Suprapubic skin (tissue), 4 donors: Measurements from ENCODE around the gene HJV. TPM values are rescaled to one million over a fixed set of nuclear protein-coding genes. Genes with fewer than 3 reads are reported as not detected.
"Not testable (repeated sequence)": the region's sequence is repeated elsewhere in the genome, so short reads cannot be mapped to it uniquely, and the experiment has no call there.

Source experiments
- DNase-seq, 2 donors: peaks; one replicate each; pipeline ENCODE4 v3.0.0-alpha.2; 2019; ENCODE audit warnings: low spot score in 2 of 2
- H3K27ac ChIP-seq: fragments of 200-600 bp; sonication (generic); one replicate; pipeline ENCODE4 v1.5.1; 2019
- H3K27me3 ChIP-seq: fragments of 200-600 bp; sonication (generic); one replicate; pipeline ENCODE4 v1.5.1; 2019
- H3K36me3 ChIP-seq: fragments of 200-600 bp; sonication (generic); one replicate; pipeline ENCODE4 v1.5.1; 2019
- H3K4me1 ChIP-seq: fragments of 200-600 bp; sonication (generic); one replicate; pipeline ENCODE4 v1.5.1; 2019
- H3K4me3 ChIP-seq: fragments of 200-600 bp; sonication (generic); one replicate; pipeline ENCODE4 v1.5.1; 2019; ENCODE audit warnings: mild to moderate bottlenecking
- H3K9me3 ChIP-seq: fragments of 200-600 bp; sonication (generic); one replicate; pipeline ENCODE4 v1.5.1; 2019
- EP300 ChIP-seq: sonication (generic); formaldehyde crosslinking; IDR thresholded peaks from one replicate; pipeline ENCODE4 v1.6.1; 2017; ENCODE audit warnings: antibody characterized with exemption
- POLR2A ChIP-seq, 2 donors: fragments of 450-650 bp; IDR thresholded peaks; one replicate each; pipeline ENCODE4 v1.6.1; 2017; ENCODE audit warnings: antibody characterized with exemption in 2 of 2, mild to moderate bottlenecking in 2 of 2, moderate library complexity in 2 of 2
- POLR2AphosphoS5 ChIP-seq, 3 donors: sonication (generic); formaldehyde crosslinking; IDR thresholded peaks; one replicate each; pipeline ENCODE4 v1.6.1; 2017; ENCODE audit warnings: antibody characterized with exemption in 3 of 3
- WGBS: methylation state at CpG from one replicate; pipeline ENCODE4 v1.1.5; 2018; 5-methylcytosine and 5-hydroxymethylcytosine counted together
- total RNA-seq, 4 donors: library from RNA; depleted of rRNA; stranded (reverse); fragments of >200 nt; gene quantifications; one replicate each; pipeline ENCODE4 v1.1.0, GENCODE V29; 2016
- TF ChIP-seq, protein P1 (sequence below), 2 donors: fragments of 200-600 bp in 1 of 2; fragments of 450-650 bp in 1 of 2; sonication (generic) in 1 of 2; IDR thresholded peaks; one replicate each; pipeline ENCODE4 v1.5.1; 2016 to 2019; ENCODE audit warnings: antibody characterized with exemption in 2 of 2, mild to moderate bottlenecking in 1 of 2, moderate library complexity in 1 of 2

Gene HJV
- total RNA-seq, 4 donors from 2014 or later: not detected

DNA sequence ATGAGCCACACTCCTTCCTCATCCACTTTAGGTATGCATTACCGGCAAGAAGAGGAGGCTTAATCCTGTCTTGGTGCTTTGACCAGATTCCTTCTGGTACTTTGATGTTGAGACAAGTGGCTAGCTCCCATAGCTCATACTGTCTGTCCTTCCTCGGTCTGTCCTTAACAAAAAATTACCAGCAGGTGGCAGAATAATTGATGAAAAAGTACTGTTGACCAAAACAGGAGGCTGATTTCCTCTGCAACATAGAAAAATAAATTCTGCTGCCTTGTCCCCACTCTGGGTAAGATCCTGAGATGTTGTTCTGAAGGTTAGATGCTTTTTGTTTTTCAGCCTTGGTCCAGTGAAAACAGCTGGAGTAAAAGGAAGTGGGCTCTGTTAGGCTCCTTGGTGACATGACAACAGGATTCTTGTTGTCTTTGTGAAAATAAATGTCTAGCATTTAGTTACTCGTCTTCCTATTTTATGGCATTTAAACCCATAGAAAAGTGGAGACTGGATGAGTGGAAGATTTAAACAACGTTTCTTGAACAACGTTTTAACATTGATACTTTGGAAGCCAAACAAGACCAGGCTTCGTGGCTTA lies 11.2 kb upstream of the HJV start:
- H3K36me3 ChIP-seq: no peaks in the 10 kb centered on the region
- H3K4me1 ChIP-seq: peaks cover 20% of the 10 kb centered on the region
- no peak for DNase-seq
- no peak overlapping the region for H3K27ac ChIP-seq
- TF ChIP-seq POLR2A (IDR thresholded peaks at IDR 0.05): no peak
- TF ChIP-seq, protein P1, sequence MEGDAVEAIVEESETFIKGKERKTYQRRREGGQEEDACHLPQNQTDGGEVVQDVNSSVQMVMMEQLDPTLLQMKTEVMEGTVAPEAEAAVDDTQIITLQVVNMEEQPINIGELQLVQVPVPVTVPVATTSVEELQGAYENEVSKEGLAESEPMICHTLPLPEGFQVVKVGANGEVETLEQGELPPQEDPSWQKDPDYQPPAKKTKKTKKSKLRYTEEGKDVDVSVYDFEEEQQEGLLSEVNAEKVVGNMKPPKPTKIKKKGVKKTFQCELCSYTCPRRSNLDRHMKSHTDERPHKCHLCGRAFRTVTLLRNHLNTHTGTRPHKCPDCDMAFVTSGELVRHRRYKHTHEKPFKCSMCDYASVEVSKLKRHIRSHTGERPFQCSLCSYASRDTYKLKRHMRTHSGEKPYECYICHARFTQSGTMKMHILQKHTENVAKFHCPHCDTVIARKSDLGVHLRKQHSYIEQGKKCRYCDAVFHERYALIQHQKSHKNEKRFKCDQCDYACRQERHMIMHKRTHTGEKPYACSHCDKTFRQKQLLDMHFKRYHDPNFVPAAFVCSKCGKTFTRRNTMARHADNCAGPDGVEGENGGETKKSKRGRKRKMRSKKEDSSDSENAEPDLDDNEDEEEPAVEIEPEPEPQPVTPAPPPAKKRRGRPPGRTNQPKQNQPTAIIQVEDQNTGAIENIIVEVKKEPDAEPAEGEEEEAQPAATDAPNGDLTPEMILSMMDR (IDR thresholded peaks at IDR 0.05): peak; percentile 11 to 25
- no peaks in the 10 kb centered on the region for H3K27me3 ChIP-seq
- H3K9me3 ChIP-seq: no peaks in the 10 kb centered on the region
- 57% methylated on average over 6 of the region's 6 CpGs for WGBS
- H3K4me3 ChIP-seq: no peak overlapping the region

DNA sequence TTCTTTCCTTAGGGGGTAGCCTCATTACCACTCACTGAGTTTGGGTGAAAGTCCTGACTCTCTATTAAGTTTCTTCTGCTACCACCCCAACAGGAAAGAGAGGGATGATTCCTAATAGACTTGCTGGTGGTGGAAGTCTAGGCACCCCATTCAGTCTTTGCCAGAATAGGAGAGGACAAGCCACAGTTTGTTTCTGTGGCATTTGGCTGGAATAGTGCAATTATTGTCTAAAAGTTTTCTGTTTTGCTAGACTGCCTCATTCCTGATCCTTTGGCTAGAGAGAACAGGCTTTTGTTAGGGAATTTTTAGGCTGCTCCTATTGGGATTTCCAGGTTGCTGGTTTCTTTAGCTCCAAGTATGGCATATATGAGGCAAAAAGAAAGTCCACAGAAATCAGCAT lies 9.9 kb upstream of the HJV start:
- no peaks in the 10 kb centered on the region for H3K9me3 ChIP-seq
- H3K36me3 ChIP-seq: no peaks in the 10 kb centered on the region
- peaks cover 11% of the 10 kb centered on the region for H3K4me1 ChIP-seq
- no peak for DNase-seq
- no peak overlapping the region for H3K27ac ChIP-seq
- H3K27me3 ChIP-seq: no peaks in the 10 kb centered on the region
- no peak for TF ChIP-seq POLR2A (IDR thresholded peaks at IDR 0.05)
- no peak for TF ChIP-seq EP300
- TF ChIP-seq, protein P1 (IDR thresholded peaks at IDR 0.05): no peak
- TF ChIP-seq POLR2AphosphoS5 (IDR thresholded peaks at IDR 0.05): no peak
- H3K4me3 ChIP-seq: no peak overlapping the region

DNA sequence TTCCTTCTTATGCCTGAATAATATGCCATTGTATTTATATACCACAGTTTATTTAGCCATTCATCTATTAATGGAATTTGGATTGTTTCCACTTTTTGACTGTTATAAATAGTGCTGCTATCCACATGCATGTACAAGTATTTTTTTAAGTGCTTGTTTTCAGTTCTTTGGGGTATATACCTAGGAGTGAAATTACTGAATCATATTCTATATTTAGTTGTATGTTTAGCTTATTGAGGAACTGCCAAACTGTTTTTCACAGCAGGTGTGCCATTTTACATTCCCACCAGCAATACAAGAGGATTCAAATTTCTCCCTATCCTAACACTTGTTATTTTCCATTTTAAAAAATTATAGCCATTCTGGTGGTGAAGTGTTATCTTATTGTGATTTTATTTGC lies 7.6 kb upstream of the HJV start:
- Histone ChIP-seq H3K27ac (no peak overlapping the region), H3K4me1 (no peaks in the 10 kb centered on the region), H3K9me3 (no peaks in the 10 kb centered on the region), H3K27me3 (no peaks in the 10 kb centered on the region), H3K4me3 (no peak overlapping the region), H3K36me3 (no peaks in the 10 kb centered on the region)
- DNase-seq: no peak
- TF ChIP-seq POLR2A (IDR thresholded peaks at IDR 0.05): no peak
- TF ChIP-seq, protein P1 (IDR thresholded peaks at IDR 0.05): no peak
- TF ChIP-seq EP300: no peak
- no peak for TF ChIP-seq POLR2AphosphoS5 (IDR thresholded peaks at IDR 0.05)

DNA sequence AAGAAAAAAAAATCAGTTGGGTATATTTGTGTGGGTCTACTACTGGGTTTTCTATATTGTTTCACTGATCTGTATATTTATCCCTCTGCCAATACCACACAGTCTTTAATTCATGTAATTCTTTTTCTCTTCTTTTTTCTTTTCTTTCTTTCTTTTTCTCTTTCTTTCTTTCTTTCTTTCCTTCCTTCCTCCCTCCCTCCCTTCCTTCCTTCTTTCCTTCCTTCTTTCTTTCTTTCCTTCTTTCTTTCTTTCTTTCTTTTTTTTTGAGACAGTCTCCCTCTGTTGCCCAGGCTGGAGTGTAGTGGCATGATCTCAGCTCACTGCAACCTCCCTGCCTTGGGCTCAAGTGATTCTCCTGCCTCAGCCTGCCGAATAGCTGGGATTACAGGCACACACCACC lies 5.1 kb upstream of the HJV start:
- 58% methylated on average over 1 of the region's 1 CpG for WGBS

DNA sequence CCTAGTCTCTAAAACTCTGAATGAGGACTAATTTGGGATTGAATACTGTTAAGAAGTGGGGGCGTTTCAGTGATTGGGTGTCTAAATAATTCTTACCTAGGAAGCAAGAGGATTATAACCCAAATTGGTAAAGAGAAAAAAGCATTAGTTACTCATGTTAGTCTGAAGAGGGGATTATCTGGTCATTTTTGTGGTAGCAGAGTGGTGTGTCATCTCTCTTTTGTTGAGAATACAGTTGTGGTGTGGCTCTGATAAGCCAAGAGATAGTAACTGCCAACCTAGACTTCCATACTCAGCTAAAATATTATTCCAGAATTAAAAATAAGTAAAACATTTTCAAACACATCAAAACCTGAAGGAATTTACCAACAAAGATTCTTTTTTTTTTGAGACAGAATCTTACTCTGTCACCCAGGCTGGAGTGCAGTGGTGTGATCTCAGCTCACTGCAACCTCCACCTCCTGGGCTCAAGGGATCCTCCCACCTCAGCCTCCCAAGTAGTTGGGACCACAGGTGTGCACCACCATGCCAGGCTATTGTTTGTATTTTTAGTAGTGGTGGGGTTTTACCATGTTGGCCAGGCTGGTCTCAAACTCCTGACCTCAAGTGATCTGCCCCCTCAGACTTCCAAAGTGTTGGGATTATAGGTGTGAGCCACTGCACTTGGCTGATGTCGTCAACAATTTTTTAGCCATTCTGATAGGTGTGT lies 4.4 kb upstream of the HJV start:
- WGBS: 79% methylated on average over 2 of the region's 2 CpGs
- not testable (repeated sequence) for H3K36me3 ChIP-seq, DNase-seq, H3K9me3 ChIP-seq, H3K4me1 ChIP-seq, H3K4me3 ChIP-seq, H3K27ac ChIP-seq
- peaks cover 10% of the 10 kb centered on the region for H3K27me3 ChIP-seq

More for the DNA sequence above, 5.1 kb upstream of the HJV start:
- not testable (repeated sequence) for H3K4me3 ChIP-seq, H3K36me3 ChIP-seq, DNase-seq, H3K27me3 ChIP-seq, H3K4me1 ChIP-seq, H3K27ac ChIP-seq, H3K9me3 ChIP-seq

DNA sequence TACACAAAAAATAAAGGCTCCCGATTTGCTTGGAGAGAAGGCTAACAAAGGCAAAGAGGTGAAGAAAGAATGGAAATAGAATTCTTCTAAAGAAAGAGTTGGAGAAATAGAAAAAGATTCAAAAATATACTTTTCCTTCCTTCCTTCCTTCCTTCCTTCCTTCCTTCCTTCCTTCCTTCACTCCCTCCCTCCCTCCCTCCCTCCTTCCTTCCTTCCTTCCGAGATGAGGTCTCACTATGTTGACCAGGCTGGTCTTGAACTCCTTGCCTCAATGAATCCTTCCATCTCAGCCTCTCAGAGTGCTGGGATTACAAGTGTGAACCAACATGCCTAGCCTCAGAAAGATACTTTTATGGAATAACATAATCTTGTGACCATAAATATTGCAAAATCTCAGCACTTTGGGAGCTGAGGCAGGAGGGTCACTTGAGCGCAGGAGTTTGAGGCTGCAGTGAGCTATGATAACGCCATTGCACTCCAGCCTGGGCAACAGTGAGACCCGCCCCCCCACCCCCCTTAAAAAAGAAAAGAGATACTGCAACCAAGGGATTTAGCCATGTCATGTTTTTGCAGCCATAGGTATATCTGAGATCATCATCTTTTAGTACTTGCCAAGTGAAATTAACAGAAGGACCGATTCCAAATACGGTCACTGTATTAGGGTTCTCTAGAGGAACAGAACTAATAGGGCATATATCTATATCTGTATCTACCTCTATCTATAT lies 1.0 kb upstream of the HJV start:
- H3K4me3 ChIP-seq: no peak overlapping the region
- H3K27me3 ChIP-seq: peaks cover 30% of the 10 kb centered on the region
- 72% methylated on average over 7 of the region's 7 CpGs for WGBS
- no peaks in the 10 kb centered on the region for H3K9me3 ChIP-seq
- peaks cover 9% of the 10 kb centered on the region for H3K4me1 ChIP-seq
- TF ChIP-seq POLR2A (IDR thresholded peaks at IDR 0.05) (no peak), EP300 (no peak), POLR2AphosphoS5 (IDR thresholded peaks at IDR 0.05) (no peak)
- TF ChIP-seq, protein P1 (IDR thresholded peaks at IDR 0.05): no peak
- no peak for DNase-seq
- no peak overlapping the region for H3K27ac ChIP-seq
- H3K36me3 ChIP-seq: no peaks in the 10 kb centered on the region
